B cell (primary cell): ENCODE results near the gene SLC35A3.

Experiments
- CTCF ChIP-seq: fragments of 200-600 bp; IDR thresholded peaks from one replicate; pipeline ENCODE4 v1.8.0; 2022; ENCODE audit warnings: antibody characterized with exemption, mild to moderate bottlenecking
- EZH2 ChIP-seq: IDR thresholded peaks from 2 replicates; pipeline ENCODE4 v1.6.1; 2012; ENCODE audit warnings: borderline replicate concordance, low read depth, mild to moderate bottlenecking, moderate library complexity, low read length; ENCODE audit not compliant: insufficient read depth, poor library complexity, severe bottlenecking

GRCh38 chr1:100051893-100052292 is 82.1 kb downstream of the SLC35A3 start:
- TF ChIP-seq CTCF (no peak), EZH2 (no peak)
